ENCODE measurements around the gene MCF2L.

Gene MCF2L

GRCh38 chr13:113086991-113087922, 118.2 kb downstream of the MCF2L start:
- peaks cover 4% of the 10 kb centered on the region for H3K27me3 ChIP-seq (replicated peaks; ENCODE audit: control insufficient read depth, insufficient read depth, low read length)
- H3K4me1 ChIP-seq (ENCODE audit: control insufficient read depth, insufficient read depth, low read length) = no peaks in the 10 kb centered on the region
- no peak overlapping the region for H3K9ac ChIP-seq (ENCODE audit: low read length)
- H3K4me3 ChIP-seq (ENCODE audit: low read length) = no peak overlapping the region
- DNase-seq (ENCODE audit: low read depth) = no peak
- no peaks in the 10 kb centered on the region for H3K9me3 ChIP-seq (ENCODE audit: control insufficient read depth, low read length)
- H3K36me3 ChIP-seq (ENCODE audit: control insufficient read depth, insufficient read depth, low read length, severe bottlenecking) = no peaks in the 10 kb centered on the region

GRCh38 chr13:113087923-113088690, 119.1 kb downstream of the MCF2L start:
- H3K36me3 ChIP-seq (ENCODE audit: control insufficient read depth, insufficient read depth, low read length, severe bottlenecking) = no peaks in the 10 kb centered on the region
- peaks cover 8% of the 10 kb centered on the region for H3K27me3 ChIP-seq (replicated peaks; ENCODE audit: control insufficient read depth, insufficient read depth, low read length)
- H3K9me3 ChIP-seq (ENCODE audit: control insufficient read depth, low read length) = no peaks in the 10 kb centered on the region
- no peak overlapping the region for H3K9ac ChIP-seq (ENCODE audit: low read length)
- no peak overlapping the region for H3K4me3 ChIP-seq (ENCODE audit: low read length)
- no peak for DNase-seq (ENCODE audit: low read depth)
- no peaks in the 10 kb centered on the region for H3K4me1 ChIP-seq (ENCODE audit: control insufficient read depth, insufficient read depth, low read length)

- H3K36me3 ChIP-seq (ENCODE audit: control insufficient read depth, insufficient read depth, low read length, severe bottlenecking) = no peaks in the 10 kb centered on the region
Observed at GRCh38 chr13:113088691-113089020, 119.6 kb downstream of the MCF2L start.

GRCh38 chr13:113089693-113090414, 120.8 kb downstream of the MCF2L start:
- peaks cover 13% of the 10 kb centered on the region for H3K27me3 ChIP-seq (replicated peaks; ENCODE audit: control insufficient read depth, insufficient read depth, low read length)
- no peak for DNase-seq (ENCODE audit: low read depth)
- no peaks in the 10 kb centered on the region for H3K4me1 ChIP-seq (ENCODE audit: control insufficient read depth, insufficient read depth, low read length)
- no peaks in the 10 kb centered on the region for H3K9me3 ChIP-seq (ENCODE audit: control insufficient read depth, low read length)
- no peak overlapping the region for H3K9ac ChIP-seq (ENCODE audit: low read length)
- H3K36me3 ChIP-seq (ENCODE audit: control insufficient read depth, insufficient read depth, low read length, severe bottlenecking) = no peaks in the 10 kb centered on the region
- H3K4me3 ChIP-seq (ENCODE audit: low read length) = no peak overlapping the region

More at GRCh38 chr13:113088691-113089020, 119.6 kb downstream of the MCF2L start:
- Histone ChIP-seq H3K4me1 (ENCODE audit: control insufficient read depth, insufficient read depth, low read length) (no peaks in the 10 kb centered on the region), H3K4me3 (ENCODE audit: low read length) (no peak overlapping the region), H3K9ac (ENCODE audit: low read length) (no peak overlapping the region), H3K9me3 (ENCODE audit: control insufficient read depth, low read length) (no peaks in the 10 kb centered on the region), H3K27me3 (replicated peaks; ENCODE audit: control insufficient read depth, insufficient read depth, low read length) (peaks cover 13% of the 10 kb centered on the region)
- DNase-seq (ENCODE audit: low read depth) = no peak

- Histone ChIP-seq H3K9me3 (ENCODE audit: control insufficient read depth, low read length) (no peaks in the 10 kb centered on the region), H3K36me3 (ENCODE audit: control insufficient read depth, insufficient read depth, low read length, severe bottlenecking) (no peaks in the 10 kb centered on the region), H3K9ac (ENCODE audit: low read length) (no peak overlapping the region), H3K27me3 (replicated peaks; ENCODE audit: control insufficient read depth, insufficient read depth, low read length) (peaks cover 14% of the 10 kb centered on the region), H3K4me3 (ENCODE audit: low read length) (no peak overlapping the region), H3K4me1 (ENCODE audit: control insufficient read depth, insufficient read depth, low read length) (no peaks in the 10 kb centered on the region)
- DNase-seq (ENCODE audit: low read depth) = no peak
Observed at GRCh38 chr13:113090415-113090770, 121.4 kb downstream of the MCF2L start.

- no peak overlapping the region for H3K9ac ChIP-seq (ENCODE audit: low read length)
- no peaks in the 10 kb centered on the region for H3K9me3 ChIP-seq (ENCODE audit: control insufficient read depth, low read length)
- no peaks in the 10 kb centered on the region for H3K36me3 ChIP-seq (ENCODE audit: control insufficient read depth, insufficient read depth, low read length, severe bottlenecking)
- no peak for DNase-seq (ENCODE audit: low read depth)
- H3K27me3 ChIP-seq (replicated peaks; ENCODE audit: control insufficient read depth, insufficient read depth, low read length) = peaks cover 15% of the 10 kb centered on the region
- H3K4me1 ChIP-seq (ENCODE audit: control insufficient read depth, insufficient read depth, low read length) = no peaks in the 10 kb centered on the region
- H3K4me3 ChIP-seq (ENCODE audit: low read length) = no peak overlapping the region
Observed at GRCh38 chr13:113090806-113091205, 121.8 kb downstream of the MCF2L start.

- Histone ChIP-seq H3K36me3 (ENCODE audit: control insufficient read depth, insufficient read depth, low read length, severe bottlenecking) (no peaks in the 10 kb centered on the region), H3K4me1 (ENCODE audit: control insufficient read depth, insufficient read depth, low read length) (no peaks in the 10 kb centered on the region), H3K4me3 (ENCODE audit: low read length) (no peak overlapping the region), H3K27me3 (replicated peaks; ENCODE audit: control insufficient read depth, insufficient read depth, low read length) (peaks cover 15% of the 10 kb centered on the region), H3K9ac (ENCODE audit: low read length) (no peak overlapping the region), H3K9me3 (ENCODE audit: control insufficient read depth, low read length) (no peaks in the 10 kb centered on the region)
- no peak for DNase-seq (ENCODE audit: low read depth)
Observed at GRCh38 chr13:113091211-113091771, 122.3 kb downstream of the MCF2L start.

GRCh38 chr13:113091891-113092775, 123.1 kb downstream of the MCF2L start:
- H3K4me1 ChIP-seq (ENCODE audit: control insufficient read depth, insufficient read depth, low read length) = no peaks in the 10 kb centered on the region
- H3K27me3 ChIP-seq (replicated peaks; ENCODE audit: control insufficient read depth, insufficient read depth, low read length) = peaks cover 15% of the 10 kb centered on the region
- no peak overlapping the region for H3K4me3 ChIP-seq (ENCODE audit: low read length)
- H3K9me3 ChIP-seq (ENCODE audit: control insufficient read depth, low read length) = no peaks in the 10 kb centered on the region
- no peak for DNase-seq (ENCODE audit: low read depth)
- no peaks in the 10 kb centered on the region for H3K36me3 ChIP-seq (ENCODE audit: control insufficient read depth, insufficient read depth, low read length, severe bottlenecking)
- no peak overlapping the region for H3K9ac ChIP-seq (ENCODE audit: low read length)

DNA sequence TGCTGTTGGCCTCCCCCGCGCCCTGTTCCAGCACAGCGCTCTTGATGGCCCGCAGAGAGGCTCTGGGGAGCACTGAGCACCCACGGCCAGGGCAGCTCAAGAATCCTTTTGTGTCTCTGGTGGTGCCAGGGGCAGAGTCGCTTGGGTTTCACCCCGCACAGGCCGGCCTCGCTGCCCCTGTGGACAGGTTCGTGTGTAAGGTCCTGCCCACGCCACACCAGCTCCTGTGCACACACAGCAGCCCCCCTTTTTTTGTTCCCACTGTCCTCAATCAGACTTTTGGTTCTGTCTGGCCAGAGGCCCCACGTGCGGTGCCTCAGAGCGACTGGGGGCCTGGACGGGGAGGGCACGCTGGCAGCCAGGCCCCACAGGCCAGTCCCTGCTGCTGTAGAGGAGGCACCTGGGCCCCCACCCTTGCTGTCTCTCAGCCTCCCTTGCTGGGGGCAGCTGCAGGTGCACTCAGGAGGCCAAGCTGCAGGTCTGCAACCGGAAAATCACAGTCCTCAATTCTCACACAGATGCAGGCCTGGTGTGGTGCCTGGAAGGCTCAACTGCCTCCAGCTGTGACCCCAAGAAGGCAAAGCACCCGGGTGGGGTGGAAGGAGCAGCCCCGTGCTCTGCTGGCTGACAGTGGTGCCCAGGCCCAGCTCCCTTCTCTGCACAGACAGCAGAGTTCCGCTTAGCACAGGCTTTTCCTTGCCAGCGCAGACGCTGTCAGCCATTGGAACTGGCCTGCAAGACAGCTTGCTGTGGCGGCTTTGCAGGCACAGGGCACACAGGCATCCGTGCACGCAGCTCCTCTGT, 124.0 kb downstream of the MCF2L start:
- DNase-seq (ENCODE audit: low read depth) = no peak
- no peaks in the 10 kb centered on the region for H3K9me3 ChIP-seq (ENCODE audit: control insufficient read depth, low read length)
- H3K36me3 ChIP-seq (ENCODE audit: control insufficient read depth, insufficient read depth, low read length, severe bottlenecking) = no peaks in the 10 kb centered on the region
- no peak overlapping the region for H3K4me3 ChIP-seq (ENCODE audit: low read length)
- H3K4me1 ChIP-seq (ENCODE audit: control insufficient read depth, insufficient read depth, low read length) = peaks cover 4% of the 10 kb centered on the region
- H3K27me3 ChIP-seq (replicated peaks; ENCODE audit: control insufficient read depth, insufficient read depth, low read length) = peaks cover 15% of the 10 kb centered on the region
- no peak overlapping the region for H3K9ac ChIP-seq (ENCODE audit: low read length)

Measured in adipocyte (in vitro differentiated cells).